ENCODE results near the gene SNTG2. TPM values are rescaled to one million over a fixed set of nuclear protein-coding genes. Genes with fewer than 3 reads are reported as not detected.
"Not testable (repeated sequence)": the region's sequence is repeated elsewhere in the genome, so short reads cannot be mapped to it uniquely, and the experiment has no call there.

SNTG2 gene
- total RNA-seq, 4 donors from 2014 or later = 4.2 to 14.2 (median 9.2) TPM

DNA sequence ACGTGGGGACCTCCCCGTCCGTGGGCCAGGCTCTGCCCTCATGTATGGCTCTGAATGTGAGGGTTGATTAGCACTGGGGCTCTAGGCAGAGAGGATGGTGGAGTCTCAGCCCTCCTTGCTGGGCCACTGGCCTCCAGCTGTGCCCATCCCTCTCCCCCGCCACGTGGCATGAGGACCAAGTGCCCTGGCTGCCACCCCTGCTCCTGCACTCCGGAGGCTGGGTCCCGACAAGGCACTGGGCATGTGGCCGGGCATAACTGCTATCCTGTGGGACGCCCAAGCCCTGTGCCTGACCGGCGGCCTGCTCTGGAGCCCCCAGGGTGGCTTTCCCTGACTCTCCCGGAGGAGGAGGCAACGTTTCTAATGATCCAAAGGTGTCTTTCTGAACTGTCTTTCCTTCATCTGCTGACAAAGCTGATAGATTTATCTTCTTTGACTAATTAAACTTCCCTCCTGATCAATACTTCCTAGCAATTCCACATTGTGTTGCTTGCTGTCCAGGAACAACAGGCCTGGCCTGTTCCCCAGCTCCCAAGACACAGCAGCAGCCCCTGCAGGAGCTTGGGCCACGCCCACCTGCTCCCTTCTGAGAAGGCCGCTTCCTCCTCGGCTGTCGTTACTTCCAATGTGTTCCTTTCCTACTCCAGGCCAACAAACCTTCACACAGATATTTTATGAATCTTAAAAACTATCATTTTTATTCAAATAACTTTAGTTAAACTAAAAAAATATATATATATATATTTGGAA is 132.0 kb downstream of the SNTG2 start:
- no peak for DNase-seq
- TF ChIP-seq POLR2A (IDR thresholded peaks at IDR 0.05) = no peak
- TF ChIP-seq, protein P1, sequence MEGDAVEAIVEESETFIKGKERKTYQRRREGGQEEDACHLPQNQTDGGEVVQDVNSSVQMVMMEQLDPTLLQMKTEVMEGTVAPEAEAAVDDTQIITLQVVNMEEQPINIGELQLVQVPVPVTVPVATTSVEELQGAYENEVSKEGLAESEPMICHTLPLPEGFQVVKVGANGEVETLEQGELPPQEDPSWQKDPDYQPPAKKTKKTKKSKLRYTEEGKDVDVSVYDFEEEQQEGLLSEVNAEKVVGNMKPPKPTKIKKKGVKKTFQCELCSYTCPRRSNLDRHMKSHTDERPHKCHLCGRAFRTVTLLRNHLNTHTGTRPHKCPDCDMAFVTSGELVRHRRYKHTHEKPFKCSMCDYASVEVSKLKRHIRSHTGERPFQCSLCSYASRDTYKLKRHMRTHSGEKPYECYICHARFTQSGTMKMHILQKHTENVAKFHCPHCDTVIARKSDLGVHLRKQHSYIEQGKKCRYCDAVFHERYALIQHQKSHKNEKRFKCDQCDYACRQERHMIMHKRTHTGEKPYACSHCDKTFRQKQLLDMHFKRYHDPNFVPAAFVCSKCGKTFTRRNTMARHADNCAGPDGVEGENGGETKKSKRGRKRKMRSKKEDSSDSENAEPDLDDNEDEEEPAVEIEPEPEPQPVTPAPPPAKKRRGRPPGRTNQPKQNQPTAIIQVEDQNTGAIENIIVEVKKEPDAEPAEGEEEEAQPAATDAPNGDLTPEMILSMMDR (IDR thresholded peaks at IDR 0.05) = no peak
- H3K4me1 ChIP-seq = peaks cover 4 to 12% of the 10 kb centered on the region in 2 donors
- H3K4me3 ChIP-seq (replicated peaks in 1 of 3) = no peak overlapping the region
- no peak overlapping the region for H3K27ac ChIP-seq
- intact Hi-C loops (cut with DNase I) = no loop called here
- 85 to 88% methylated on average over 15 of the region's 17 CpGs for WGBS, 2 donors
- no peaks in the 10 kb centered on the region for H3K27me3 ChIP-seq
- no peaks in the 10 kb centered on the region for H3K9me3 ChIP-seq
- H3K36me3 ChIP-seq = no peaks in the 10 kb centered on the region

DNA sequence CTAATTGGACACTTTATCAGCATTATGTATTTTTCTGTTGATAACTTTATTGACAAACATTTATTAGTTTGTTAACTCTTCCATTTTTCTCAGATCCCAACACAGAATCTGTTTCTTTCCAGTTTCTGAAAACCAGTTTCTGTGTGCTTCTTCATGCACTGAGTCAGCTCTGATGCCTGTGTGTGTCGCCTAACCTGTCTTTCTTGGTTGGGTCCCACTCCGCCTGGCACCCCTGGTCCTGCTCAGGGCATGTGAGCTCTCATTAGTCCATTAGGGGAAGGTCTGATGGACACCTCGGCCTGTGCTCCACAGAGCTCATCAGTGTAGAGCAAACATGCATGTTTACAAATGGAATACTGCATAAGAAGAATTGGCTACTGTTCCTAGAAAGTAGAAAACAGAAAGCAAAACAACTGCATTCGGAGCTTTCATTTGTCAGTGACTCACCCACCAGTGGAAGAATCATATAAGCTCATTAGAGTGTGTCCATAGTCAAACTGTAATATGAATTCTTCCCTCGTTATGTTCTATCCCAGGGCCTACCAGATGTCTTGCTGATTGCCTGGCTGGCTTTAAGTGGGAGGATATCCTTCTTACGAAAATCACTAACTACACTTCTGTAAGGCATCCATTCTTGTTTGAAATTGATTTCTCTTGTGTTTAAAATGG is 137.7 kb downstream of the SNTG2 start:
- no peak for DNase-seq
- H3K36me3 ChIP-seq = no peaks in the 10 kb centered on the region
- no peak overlapping the region for H3K4me3 ChIP-seq (replicated peaks in 1 of 3)
- no peaks in the 10 kb centered on the region for H3K27me3 ChIP-seq
- H3K9me3 ChIP-seq = no peaks in the 10 kb centered on the region
- H3K27ac ChIP-seq = no peak overlapping the region
- no peak for TF ChIP-seq POLR2A (IDR thresholded peaks at IDR 0.05)
- TF ChIP-seq, protein P1 (IDR thresholded peaks at IDR 0.05) = no peak
- H3K4me1 ChIP-seq = no peaks in the 10 kb centered on the region
- WGBS, 2 donors = 88 to 90% methylated on average over 6 of the region's 6 CpGs
- intact Hi-C loops (cut with DNase I) = no loop called here

DNA sequence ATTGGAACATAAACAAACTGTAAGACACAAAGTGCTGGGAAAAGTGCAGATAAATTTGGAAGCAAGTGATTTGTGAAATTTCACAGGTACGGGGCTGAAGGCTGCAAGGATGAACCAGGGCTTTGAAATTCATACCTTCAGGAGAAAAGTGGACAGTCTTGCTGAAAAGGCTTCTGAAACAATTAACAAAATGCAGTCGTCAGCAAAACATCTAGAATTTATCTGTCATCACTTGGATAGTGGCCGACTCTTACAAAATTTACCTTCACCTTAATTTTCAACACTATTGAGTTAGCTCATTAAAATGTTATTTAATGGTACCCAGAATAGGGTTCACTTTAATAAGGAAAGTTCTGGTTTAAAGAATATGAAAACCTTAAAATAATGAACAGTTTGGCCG is 138.3 kb downstream of the SNTG2 start:
- Histone ChIP-seq H3K9me3 (no peaks in the 10 kb centered on the region), H3K27me3 (no peaks in the 10 kb centered on the region), H3K4me1 (no peaks in the 10 kb centered on the region), H3K27ac (no peak overlapping the region), H3K4me3 (replicated peaks in 1 of 3) (no peak overlapping the region), H3K36me3 (no peaks in the 10 kb centered on the region)
- WGBS, 2 donors = 92% methylated on average over 4 of the region's 4 CpGs
- no peak for TF ChIP-seq POLR2A (IDR thresholded peaks at IDR 0.05)
- TF ChIP-seq, protein P1 (IDR thresholded peaks at IDR 0.05) = no peak
- intact Hi-C loops (cut with DNase I) = no loop called here
- DNase-seq = no peak

DNA sequence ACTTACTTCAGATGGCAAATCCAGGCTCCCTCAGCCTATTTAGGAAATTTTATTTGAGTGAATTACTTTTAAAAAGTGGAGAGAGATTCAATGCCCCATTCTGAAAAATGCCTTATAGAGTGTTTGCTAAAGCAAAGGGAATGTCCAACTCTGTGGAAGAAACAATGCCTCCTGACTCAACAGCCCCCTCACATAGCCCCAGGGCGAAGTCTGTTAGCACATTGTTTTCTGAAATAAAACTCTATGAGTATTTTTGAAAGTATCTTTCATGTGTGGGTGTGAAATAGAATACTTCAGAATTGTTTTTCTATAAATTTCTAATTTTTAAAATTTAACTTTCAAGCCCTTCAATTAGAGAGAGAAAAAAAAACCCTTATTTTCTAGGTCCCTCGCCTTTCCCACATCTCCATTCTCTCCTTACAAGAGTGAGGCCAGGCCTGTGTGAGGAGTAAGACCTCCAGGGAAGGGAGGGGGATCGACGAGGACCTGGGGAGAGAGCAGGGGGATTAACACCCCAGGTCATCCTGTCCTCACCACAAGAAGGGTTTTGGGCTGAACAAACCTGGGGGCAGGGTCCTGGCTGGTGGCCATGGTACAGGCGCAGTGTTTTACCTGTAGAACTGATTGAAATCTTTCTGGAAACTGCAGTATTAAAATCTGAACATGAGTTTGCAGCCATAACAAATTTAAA is 141.4 kb downstream of the SNTG2 start:
- TF ChIP-seq POLR2A (IDR thresholded peaks at IDR 0.05) = no peak
- TF ChIP-seq, protein P1 (IDR thresholded peaks at IDR 0.05) = no peak
- Histone ChIP-seq H3K4me1 (no peaks in the 10 kb centered on the region), H3K27ac (no peak overlapping the region), H3K36me3 (no peaks in the 10 kb centered on the region), H3K9me3 (no peaks in the 10 kb centered on the region), H3K4me3 (replicated peaks in 1 of 3) (no peak overlapping the region), H3K27me3 (no peaks in the 10 kb centered on the region)
- intact Hi-C loops (cut with DNase I) = no loop called here
- DNase-seq = no peak
- 89% methylated on average over 5 of the region's 5 CpGs for WGBS, 2 donors

DNA sequence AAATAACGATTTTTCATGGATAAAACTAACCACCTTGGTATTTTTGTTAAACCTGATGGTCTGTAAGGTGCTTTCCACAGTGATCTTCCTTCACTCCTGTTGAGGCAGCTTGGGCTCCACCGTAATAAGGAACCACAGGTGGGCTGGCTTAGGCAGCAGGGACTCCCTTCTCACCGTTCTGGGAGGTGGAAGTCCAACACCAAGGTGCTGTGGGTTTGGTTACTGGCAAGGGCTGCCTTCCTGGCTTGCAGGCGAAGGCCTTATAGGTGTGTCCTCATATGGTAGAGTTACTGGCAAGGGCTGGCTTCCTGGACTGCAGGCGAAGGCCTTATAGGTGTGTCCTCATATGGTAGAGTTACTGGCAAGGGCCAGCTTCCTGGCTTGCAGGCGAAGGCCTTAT is 143.0 kb downstream of the SNTG2 start:
- WGBS, 2 donors = 69 to 73% methylated on average over 3 of the region's 6 CpGs
- H3K27ac ChIP-seq; intact Hi-C loops (cut with DNase I); H3K9me3 ChIP-seq; H3K36me3 ChIP-seq; H3K27me3 ChIP-seq; H3K4me1 ChIP-seq; DNase-seq; H3K4me3 ChIP-seq (replicated peaks in 1 of 3): not testable (repeated sequence)
